ENCODE results near the gene SPTSSA. TPM values are rescaled to one million over a fixed set of nuclear protein-coding genes. Genes with fewer than 3 reads are reported as not detected.

Gene SPTSSA
- total RNA-seq, 1 experiment from 2014 or later: 24.5 TPM

GRCh38 chr14:34450958-34451357 lies 11.1 kb downstream of the SPTSSA start (continued):
- no peak for TF ChIP-seq PRDM15 (CRISPR knock-in tag; IDR thresholded peaks at IDR 0.05)
- TF ChIP-seq ZNF281 (CRISPR knock-in tag; IDR thresholded peaks at IDR 0.05): no peak
- no peak for TF ChIP-seq AFF4 (CRISPR knock-in tag; IDR thresholded peaks at IDR 0.05; ENCODE audit: borderline replicate concordance)
- no peak for TF ChIP-seq TEAD4 (CRISPR knock-in tag; IDR thresholded peaks at IDR 0.05)
- TF ChIP-seq ZNF416 (CRISPR knock-in tag; IDR thresholded peaks at IDR 0.05): no peak
- TF ChIP-seq SP1 (CRISPR knock-in tag; conservative IDR thresholded peaks at IDR 0.05): no peak
- TF ChIP-seq HMGA2 (CRISPR knock-in tag; IDR thresholded peaks at IDR 0.05): no peak
- TF ChIP-seq NFATC4 (CRISPR knock-in tag; IDR thresholded peaks at IDR 0.05): no peak
- TF ChIP-seq ZNF425 (CRISPR knock-in tag; conservative IDR thresholded peaks at IDR 0.05): no peak
- TF ChIP-seq RORB (CRISPR knock-in tag; IDR thresholded peaks at IDR 0.05): no peak
- TF ChIP-seq CTCF (IDR thresholded peaks at IDR 0.05): no peak

- H3K4me3 Mint-ChIP-seq: no peak overlapping the region
- CTCF ChIA-PET: no interaction called here
- H3K27me3 Mint-ChIP-seq (ENCODE audit: low read depth): no peaks in the 10 kb centered on the region
- DNase-seq (ENCODE audit: low spot score) (no peak), ATAC-seq (no peak)
- no peaks in the 10 kb centered on the region for H3K4me1 Mint-ChIP-seq
- H3K9me3 Mint-ChIP-seq: no peaks in the 10 kb centered on the region
- TF ChIP-seq FOXK1 (CRISPR knock-in tag; IDR thresholded peaks at IDR 0.05) (no peak), GABPB1 (CRISPR knock-in tag; IDR thresholded peaks at IDR 0.05) (peak; percentile 33; the same call in 1 of the 2 replicates)
- H3K27ac Mint-ChIP-seq: no peak overlapping the region
- H3K36me3 Mint-ChIP-seq: peaks cover 14% of the 10 kb centered on the region
- POLR2A ChIA-PET: no interaction called here
Observed at GRCh38 chr14:34450542-34450915, 11.5 kb downstream of the SPTSSA start.
